Activated CD4-positive, alpha-beta T cell treated with anti-CD3 and anti-CD28 coated beads, Interleukin-2, amount 50 U/mL, for 4 hours (primary cell): ENCODE measurements around the gene MRAP.

Experiments used
- DNase-seq, 2 experiments: peaks; one replicate each; pipeline ENCODE4 v3.0.0-alpha.2; 2020

Gene MRAP

DNA sequence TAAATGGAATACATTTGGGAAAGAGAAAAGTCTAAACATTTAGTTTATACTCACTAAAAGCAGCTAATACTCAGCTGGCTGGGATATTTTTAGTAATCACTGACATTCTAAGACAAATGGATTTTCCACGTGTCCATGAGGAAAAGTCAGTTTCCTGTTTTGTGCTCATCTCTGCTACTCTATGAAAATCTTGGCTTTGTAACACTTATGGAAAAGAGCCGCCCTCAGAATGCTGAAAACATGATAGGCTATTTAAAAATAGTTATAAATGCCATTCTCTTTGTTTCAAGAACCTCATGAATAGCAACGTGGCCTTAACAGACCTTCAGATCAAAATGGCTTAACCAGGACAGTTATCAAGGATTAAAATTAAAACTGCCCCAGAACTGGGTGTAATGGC, 29.9 kb downstream of the MRAP start:
- no peak for DNase-seq

DNA sequence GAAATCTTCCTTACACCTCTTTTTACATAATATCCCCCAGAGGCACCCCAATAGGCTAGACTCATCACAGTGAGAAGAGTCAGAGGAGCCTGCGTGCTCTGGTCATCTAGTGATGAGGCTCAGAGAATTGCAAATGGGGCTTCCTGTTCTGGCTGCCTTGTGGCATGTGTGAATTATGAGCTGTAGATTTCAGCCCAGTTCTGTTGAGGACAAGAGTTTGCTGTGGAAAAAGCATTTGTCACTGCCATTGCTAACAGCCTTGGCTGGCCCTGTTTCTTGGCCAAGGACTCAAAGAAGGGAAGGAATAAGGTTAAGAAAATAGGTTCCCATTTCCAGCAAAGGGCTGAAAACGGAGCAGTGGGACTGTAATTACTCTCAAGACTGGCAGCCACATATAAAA, 30.7 kb downstream of the MRAP start:
- DNase-seq: no peak

DNA sequence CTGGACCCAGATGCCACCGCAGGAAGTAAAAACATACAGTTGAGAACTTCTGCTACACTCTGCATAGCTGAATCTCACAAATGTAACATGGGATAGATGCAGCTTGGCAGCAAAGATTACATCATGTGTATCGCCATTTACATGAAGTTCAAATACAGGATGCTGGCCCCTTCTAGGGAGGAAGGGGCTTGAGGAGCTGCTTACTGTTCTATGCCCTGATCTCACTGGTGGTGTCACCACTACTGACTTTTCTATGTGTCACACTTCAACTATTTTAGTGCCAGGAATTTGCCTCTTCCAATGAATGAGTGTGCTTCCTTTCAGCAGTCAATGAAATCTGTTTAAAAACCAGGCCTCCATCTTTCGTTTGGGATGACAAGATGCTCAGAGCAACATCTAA, 31.1 kb downstream of the MRAP start:
- DNase-seq: no peak

DNA sequence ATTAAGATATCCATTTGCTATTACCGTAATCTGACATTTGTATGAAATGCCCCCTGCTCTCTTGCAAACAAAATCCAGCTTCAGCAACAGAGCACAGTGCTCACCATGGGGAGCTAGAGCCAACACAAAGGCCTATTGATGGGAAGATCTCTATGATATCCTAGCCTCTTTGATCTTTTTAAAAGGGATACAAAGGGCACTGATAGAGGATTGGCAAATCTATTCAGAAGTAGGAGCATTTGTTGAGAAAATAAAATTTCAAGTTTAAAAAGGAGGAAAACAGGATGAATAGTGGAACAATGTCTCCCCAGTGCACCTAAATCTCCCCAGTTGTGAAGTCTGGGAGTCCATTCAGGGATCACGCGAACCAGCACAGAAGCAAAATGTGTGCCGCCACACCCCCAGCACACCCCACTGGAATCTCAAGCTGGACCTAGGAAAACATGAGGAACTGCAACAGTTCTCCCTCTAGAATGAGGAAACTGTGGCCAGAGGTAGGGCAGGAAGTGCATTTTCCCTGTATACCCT, 32.2 kb downstream of the MRAP start:
- DNase-seq: no peak

DNA sequence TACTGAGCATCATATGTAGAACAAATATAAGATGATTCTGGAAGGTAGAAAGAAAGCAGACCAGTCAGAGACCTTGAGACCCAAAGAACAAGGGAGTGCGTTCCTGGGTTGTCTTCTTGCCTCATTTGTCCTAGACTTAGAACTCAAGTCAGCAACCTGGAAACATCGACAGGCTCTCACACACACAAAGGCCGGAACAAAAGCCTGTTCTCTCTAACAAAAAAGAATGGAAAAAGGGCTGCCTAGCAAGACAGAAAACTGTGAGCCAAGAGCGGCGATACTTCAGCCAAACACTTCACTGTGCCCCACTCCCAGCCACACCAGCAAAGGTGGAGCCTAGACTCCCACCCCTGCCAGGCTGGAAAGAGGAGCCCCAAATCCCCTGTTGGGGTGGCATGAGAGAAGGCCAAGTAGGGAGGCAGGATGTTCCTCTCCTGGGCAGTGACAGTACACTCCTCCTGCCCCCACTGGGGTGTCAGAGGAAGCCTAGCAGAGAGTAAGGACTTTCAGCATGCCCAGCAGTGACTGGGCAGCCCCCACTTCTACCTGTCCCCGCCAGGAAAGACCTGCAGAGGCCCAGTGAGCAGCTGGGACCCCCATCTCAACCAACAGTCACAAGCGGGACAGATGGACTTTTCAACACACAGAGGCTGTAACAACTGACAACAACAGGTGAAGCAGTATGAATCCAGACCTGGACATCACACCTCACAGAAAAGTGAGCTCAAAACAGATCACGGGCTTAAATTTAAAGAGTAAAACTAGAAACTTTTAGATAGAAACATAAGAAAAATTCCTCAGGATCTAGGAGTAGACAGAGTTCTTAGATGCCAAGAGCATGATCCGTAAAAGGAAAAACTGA, 33.0 kb downstream of the MRAP start:
- DNase-seq: no peak

GRCh38 chr21:32332463-32332951, 33.9 kb downstream of the MRAP start:
- DNase-seq: no peak

DNA sequence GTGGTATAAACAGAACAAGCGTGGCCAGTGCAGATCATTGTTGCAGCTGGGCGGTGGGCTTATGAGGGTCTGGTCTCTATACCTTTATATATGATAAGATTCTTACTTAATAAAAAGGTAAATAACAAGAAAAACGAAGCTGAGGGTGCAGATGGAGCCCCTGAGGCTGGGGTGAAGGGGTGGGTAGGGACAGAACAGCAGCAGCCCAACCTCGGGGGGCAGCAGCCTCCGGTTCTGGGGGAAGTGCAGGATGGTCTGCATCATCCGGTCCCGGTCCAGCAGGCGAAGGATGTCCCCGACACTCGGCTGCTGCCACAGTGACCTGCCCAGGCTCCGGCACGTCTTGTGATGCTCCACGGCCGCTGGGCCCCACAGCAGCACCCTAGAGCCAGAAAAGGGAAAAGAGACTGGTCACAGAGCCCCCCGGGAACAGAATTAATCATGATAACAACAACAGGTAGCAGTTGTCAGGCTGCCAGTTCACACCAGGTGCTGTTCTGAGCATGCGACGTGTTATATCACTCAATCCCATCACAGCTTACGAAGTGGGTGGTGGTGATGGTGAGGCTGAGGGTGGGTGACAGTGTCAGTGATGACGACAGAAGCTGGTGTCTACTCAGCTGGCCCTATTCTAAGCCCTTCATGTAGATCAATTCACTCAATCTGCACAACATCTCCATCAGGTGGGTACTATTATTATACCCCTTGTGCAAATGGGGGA, 35.5 kb downstream of the MRAP start:
- no peak for DNase-seq

DNA sequence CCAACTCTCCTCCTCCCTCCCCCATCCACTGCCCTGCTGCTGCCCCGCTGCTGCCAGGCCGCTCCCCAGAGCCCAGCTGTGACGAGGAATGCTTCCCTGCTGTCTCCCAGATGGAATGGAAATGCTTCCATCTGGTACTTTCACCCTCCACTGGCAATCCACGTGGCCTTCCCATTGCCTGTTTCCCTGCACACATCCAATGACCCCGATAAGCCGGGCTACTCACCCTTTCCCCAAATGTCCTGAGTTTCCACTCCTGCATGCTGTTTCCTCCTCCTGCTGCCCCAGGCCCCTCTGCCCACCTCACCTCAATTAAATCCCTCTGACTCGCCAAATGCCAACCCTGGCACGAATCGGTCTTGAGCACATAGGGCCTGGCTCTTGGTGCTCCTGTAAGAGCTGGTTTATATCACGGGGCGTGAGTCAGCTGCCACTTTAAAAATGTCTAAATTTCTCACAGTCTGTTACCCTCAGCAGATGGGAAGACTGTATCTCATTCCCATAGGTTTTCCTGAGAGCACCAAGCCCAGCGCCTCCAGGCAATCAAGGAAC, 36.4 kb downstream of the MRAP start:
- no peak for DNase-seq

- DNase-seq: no peak
These were observed 37.2 kb downstream of the MRAP start for GRCh38 chr21:32335601-32336575.

GRCh38 chr21:32336711-32337110, 38.1 kb downstream of the MRAP start:
- DNase-seq: no peak

- DNase-seq: no peak
These were observed 38.6 kb downstream of the MRAP start for GRCh38 chr21:32337206-32337605.

- no peak for DNase-seq
These were observed 39.7 kb downstream of the MRAP start for GRCh38 chr21:32338209-32338921.

- DNase-seq: no peak
These were observed 42.5 kb downstream of the MRAP start for GRCh38 chr21:32340863-32341848.

DNA sequence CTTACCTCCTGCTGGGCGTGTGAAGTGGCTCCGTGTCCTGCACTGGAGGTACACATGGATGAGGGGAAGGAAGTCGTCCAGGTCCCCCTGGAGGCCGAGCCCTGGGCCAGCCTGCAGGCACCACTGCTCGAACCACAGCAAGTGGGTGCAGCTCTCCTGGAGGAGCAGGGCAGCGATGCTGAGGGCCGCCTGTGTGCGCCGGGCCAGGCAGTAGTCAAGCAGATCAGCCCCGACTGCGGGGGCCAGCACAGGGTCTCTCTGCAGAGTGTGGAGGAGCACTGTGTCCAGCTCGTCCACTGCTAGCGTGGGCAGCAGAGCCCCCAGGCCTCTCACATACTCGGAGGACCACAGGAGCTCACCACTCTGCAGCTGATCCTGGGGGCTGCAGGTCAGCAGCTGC, 48.3 kb downstream of the MRAP start:
- no peak for DNase-seq

- no peak for DNase-seq
These were observed 48.7 kb downstream of the MRAP start for GRCh38 chr21:32347351-32347750.

- DNase-seq: no peak
These were observed 49.3 kb downstream of the MRAP start for GRCh38 chr21:32347977-32348376.

DNA sequence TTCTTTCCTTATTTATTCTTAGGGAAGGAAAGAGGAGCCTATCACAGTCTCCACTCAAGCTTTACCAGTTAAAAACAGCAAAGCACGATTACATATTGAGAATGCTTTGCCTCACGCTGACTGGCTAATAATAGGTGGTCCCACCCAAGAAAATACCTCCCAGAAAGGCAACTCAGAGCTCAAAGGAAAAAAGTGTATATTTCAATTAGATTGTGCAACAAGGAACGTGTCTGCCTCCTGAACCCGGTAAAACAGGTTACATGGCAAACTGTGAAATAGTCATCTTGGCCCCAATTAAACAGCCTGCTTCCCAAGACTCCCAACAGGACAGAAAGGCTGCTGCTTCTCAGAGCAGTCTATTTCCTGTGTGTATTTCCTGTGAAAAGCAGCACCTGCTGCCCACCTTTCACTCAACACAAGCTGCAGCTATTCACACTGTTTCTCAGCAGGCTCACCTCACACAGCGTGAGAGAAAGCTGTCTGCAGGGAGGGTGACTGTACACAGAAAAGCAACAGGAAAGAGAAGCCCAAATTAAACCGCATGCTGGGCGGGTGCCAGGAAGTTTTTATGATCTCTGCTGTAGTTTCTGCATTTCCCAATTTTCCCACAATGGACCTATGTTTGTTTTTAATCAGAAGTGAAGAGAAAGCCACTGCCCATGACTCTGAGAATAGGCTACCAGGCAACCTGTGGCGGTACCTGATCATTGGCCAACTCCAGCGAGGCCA, 50.1 kb downstream of the MRAP start:
- DNase-seq: no peak

GRCh38 chr21:32349333-32349944, 50.8 kb downstream of the MRAP start:
- no peak for DNase-seq
